Fibroblast of skin of abdomen (primary cell): ENCODE measurements around the gene SLFN14. TPM values are rescaled to one million over a fixed set of nuclear protein-coding genes. Genes with fewer than 3 reads are reported as not detected.
A peak's percentile ranks its signal among the peaks of the same experiment; 100 is the strongest.
"Not testable (repeated sequence)": the region's sequence is repeated elsewhere in the genome, so short reads cannot be mapped to it uniquely, and the experiment has no call there.

Source experiments
- DNase-seq: peaks from one replicate; pipeline ENCODE4 v3.0.0-alpha.2; 2013
- polyA plus RNA-seq, 2 experiments: library from polyadenylated mRNA; unstranded; fragments of 120-200 nt; gene quantifications; one replicate each; pipeline ENCODE4 v1.2.1, GENCODE V29; 2013; ENCODE audit not compliant: insufficient read length in 2 of 2

Gene SLFN14
- polyA plus RNA-seq (2013, experiment 1 of 2; ENCODE audit: insufficient read length), result not detected
- not detected for polyA plus RNA-seq (2013, experiment 2 of 2; ENCODE audit: insufficient read length)

DNA sequence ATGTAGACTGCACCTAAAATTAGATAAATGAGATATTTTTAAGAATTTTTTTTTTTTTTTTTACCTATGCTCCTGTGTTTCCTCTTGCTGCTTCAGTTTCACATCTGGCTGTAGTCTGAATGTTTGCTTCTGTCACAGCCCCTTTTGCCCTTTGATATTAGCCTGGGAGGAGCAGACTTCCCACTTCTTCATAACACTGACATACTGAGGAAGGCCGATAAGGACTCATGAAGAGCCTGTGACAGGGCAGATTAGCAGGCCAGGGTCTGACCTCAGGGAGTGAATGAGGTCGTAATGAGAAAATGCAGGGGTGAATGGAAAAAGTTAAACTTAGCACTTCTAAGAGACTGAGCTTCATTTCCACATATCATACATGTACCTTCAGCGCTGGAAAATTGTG is at the start of gene SLFN14:
TSS of gene SLFN14 (minus strand) at position 117 of the 400 bp plus-strand sequence. CDS start 2,757 bp downstream, outside the sequence.
- DNase-seq, result no peak

DNA sequence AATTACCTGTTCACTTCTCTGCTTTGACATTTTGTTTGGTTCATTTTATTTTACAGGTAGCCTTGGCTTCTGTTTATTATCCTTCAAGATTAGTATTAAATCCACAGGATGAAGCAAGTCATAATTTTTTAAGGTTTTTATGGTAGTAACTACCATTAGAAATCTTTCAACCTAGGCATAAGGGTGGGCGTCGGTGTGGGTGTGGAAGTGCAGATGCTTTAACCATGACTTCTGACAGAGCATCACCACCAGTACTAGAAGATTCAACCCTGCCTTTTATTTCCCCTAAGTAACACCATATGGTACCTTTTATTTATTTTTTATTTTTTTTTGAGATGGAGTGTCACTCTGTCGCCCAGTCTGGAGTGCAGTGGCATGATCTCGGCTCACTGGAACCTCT is 49.2 kb upstream of the SLFN14 start:
- DNase-seq, result no peak

GRCh38 chr17:35607239-35607847 is 46.7 kb upstream of the SLFN14 start:
- no peak for DNase-seq

DNA sequence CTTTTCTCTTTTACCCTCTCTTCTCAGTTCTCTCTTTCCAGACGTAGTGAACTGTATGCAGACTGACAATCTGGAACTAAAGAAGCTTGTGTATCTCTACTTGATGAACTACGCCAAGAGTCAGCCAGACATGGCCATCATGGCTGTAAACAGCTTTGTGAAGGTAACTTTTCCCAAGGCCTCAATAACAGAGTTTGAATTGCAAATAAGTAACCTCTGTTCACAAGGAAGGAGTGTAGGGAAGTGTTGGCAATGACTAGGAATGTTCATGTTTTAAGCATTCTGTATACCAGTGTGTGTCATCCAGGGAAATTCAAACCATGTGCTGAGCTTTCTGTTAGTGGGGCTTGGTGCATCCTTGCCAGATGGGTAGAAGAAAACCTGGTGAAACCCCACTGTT is 45.1 kb upstream of the SLFN14 start:
- DNase-seq, result peak; percentile 39

DNA sequence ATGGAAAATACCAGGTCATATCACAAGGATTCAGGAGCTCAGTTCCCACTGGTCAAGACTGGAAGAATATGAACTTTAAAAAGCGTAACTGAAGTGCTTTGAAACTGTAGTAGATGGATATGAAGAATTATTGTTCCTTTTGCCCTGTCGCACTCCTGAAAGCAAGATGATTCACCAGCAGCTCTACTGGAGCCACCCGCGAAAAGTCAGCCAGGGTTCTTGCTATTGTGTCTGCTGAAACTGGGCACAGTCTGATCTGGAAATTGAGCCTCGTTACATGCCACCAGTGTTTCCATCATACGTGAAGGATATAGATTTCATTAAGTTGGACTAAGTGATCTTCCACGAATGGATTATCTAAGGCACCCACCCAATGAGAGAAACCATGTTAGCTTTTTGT is 43.1 kb upstream of the SLFN14 start:
- no peak for DNase-seq

GRCh38 chr17:35597604-35598003 is 37.0 kb upstream of the SLFN14 start:
- DNase-seq, result no peak

GRCh38 chr17:35596530-35597233 is 36.1 kb upstream of the SLFN14 start:
- DNase-seq, result no peak

GRCh38 chr17:35596072-35596471 is 35.5 kb upstream of the SLFN14 start:
- no peak for DNase-seq

DNA sequence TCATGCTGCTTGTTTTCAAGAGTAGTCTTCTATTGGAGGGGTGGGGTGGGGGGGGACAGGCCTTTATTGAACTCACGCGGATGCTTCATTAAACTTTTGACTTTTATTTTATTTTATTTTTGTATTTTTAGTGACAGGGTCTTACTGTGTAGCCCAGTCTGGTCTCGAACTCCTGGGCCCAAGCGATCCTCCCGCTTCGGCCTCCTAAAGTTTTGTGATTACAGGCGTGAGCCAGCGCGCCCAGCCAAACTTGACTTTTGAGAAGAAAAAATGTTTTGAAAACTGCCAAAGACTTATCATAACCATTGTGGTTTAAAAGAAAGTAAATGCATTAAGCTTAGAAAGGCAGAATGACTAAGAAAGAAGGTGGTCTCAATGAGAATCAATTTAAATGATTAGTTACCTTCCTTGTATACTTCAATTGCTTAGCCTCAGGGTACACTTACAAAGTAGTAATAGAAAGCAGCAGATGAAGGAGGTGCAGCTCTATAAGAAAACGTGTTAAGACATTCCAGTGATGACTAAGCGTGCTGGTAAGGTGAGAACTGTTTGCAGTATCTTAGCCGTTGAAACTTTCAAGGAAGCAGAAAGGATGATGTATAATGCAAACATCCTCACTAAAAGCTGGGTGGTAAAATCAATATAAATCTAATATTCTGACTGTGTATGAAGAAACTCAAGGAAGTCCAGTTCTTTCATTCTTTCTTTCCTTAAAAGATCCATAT is 27.7 kb upstream of the SLFN14 start:
- DNase-seq, result peak; percentile 61

GRCh38 chr17:35587074-35587961 is 26.7 kb upstream of the SLFN14 start, which contains the start of gene AP2B1:
Gene AP2B1 (plus strand): TSS chr17:35587322. CDS start chr17:35594031, 6,709 bp downstream.
- DNase-seq, result peak; percentile 95

- no peak for DNase-seq
These were observed 26.0 kb upstream of the SLFN14 start for GRCh38 chr17:35586569-35587073.

- DNase-seq, result no peak
These were observed 23.4 kb upstream of the SLFN14 start for GRCh38 chr17:35584061-35584460.

- DNase-seq, result no peak
These were observed 18.4 kb upstream of the SLFN14 start for GRCh38 chr17:35578929-35579432.

DNA sequence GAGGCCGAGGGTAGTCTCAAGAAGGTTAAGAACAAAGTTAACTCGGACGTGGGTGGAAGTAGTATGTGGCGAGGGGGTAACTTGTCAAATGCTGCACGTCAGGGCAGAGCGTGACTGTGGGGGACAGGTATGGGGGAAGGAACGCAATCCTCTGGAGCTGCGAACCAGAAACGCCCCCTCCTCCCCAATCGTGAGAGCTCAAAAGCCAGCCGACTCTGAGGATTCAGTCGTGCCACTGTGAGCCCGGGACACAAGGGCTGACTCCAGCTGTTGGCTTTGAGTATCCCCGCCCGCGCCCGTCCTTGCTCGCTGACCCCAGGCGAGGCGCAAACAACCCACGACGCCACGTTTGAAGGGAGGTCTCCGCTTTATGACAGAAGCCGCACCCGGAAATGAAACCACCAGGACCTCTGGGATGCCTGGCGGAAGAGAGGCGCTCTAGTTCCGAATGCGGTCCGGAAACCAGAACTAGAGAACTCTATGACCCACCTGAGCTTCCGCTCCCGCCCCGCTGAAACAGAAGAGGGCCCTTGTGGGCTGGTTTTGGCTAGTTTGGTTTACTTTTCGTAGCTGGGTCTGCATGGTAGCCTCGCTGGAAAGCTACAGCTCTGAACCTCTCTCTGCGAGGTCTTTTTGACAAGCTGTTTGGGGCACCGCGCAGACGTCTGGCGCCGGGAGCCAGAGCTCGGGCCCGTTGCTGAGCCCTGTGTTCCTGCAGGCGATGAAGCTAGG is 17.7 kb upstream of the SLFN14 start, which contains the start of gene PEX12:
TSS of gene PEX12 (minus strand) at position 375 of the 732 bp plus-strand sequence. CDS start 550 bp downstream, outside the sequence.
- DNase-seq, result peak; percentile 88

GRCh38 chr17:35577830-35578196 is 17.2 kb upstream of the SLFN14 start:
- DNase-seq, result no peak

GRCh38 chr17:35575759-35576158 is 15.1 kb upstream of the SLFN14 start:
- DNase-seq, result no peak

- DNase-seq, result no peak
These were observed 8.8 kb upstream of the SLFN14 start for GRCh38 chr17:35569405-35569804.

DNA sequence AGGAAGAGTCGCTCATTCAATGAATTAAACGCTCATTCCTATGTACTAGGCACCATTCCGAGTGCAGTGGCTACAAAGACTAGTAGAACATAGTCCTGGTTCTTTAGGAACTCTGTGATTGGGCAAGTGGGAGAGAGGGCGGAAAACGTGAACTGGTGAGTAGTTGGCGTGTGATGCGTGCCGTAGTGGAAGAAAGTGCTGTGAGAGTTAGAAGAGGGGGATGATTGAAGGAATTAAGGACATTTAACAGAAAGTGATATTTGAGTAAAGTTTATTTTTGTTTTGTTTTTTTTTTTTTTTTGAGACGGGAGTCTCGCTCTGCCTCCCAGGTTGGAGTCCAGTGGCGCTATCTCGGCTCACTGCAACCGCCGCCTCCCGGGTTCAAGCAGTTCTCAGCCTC is 7.9 kb upstream of the SLFN14 start:
- no peak for DNase-seq

DNA sequence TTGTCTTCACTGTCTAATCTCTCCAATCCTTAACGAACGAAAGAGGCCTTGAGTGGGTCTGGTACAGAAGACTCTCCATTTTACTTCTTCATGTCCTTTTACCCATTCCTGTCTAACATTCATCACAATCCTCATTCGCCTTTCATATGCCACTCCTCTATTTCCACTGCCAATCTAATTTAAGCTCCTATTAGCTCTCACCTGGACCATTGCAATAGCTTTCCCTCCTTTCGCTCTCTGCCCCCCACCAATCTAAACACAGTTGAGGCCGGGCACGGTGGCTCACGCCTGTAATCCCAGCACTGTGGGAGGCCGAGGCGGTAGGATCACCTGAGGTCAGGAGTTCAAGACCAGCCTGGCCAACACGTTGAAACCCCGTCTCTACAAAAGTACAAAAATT is 6.3 kb upstream of the SLFN14 start:
- no peak for DNase-seq

DNA sequence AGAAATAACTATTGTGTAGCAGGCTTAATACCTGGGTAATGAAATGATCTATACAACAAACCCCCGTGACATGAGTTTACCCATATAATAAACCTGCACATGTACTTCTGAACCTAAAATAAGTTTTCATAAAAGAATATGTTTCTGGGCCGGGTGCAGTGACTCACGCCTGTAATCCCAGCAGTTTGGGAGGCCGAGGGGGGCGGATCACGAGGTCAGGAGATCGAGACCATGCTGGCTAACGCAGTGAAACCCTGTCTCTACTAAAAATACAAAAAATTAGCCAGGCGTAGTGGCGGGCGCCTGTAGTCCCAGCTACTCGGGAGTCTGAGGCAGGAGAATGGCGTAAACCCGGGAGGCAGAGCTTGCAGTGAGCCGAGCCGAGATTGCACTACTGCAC is 2.6 kb upstream of the SLFN14 start:
- DNase-seq, result not testable (repeated sequence)
